ENCODE results near the gene REEP2.
"Not testable (repeated sequence)": the region's sequence is repeated elsewhere in the genome, so short reads cannot be mapped to it uniquely, and the experiment has no call there.

Gene REEP2, protein sequence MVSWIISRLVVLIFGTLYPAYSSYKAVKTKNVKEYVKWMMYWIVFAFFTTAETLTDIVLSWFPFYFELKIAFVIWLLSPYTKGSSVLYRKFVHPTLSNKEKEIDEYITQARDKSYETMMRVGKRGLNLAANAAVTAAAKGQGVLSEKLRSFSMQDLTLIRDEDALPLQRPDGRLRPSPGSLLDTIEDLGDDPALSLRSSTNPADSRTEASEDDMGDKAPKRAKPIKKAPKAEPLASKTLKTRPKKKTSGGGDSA

DNA sequence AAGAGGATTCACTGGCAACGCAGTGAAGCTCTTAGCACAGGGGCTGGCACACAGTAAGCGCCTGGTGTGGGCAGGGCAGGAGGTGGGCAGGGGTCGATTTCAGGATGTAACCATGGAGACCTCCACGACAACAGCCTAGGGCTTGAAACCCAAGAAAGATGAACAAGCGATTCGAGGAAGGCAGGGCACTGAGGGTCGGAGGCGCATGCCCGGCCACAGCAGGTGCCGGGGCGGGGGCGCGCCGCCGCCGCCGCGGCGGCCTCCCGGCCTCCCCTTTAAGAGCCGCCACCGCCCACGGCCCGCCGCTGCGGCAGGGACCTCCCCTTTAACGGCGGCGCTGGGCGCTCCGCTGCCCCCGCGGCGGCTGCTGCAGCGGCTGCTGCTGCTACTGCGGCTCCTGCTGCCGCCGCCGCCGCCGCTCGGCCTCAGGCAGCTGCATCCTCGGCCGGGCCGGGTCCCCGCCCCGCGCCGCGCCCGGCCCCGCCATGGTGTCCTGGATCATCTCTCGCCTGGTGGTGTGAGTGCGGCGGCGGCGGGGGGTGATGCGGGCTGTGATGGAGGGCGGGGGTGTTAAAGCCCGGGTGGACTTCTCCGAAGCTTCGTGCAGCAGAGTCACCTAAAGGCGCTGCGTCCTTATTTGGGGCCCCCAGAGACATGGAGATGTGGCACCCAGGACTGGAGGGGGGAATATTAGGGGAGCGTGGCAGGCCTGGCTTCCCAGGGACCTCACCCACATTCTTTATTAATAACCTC lies at the start of gene REEP2:
REEP2 (plus strand) TSS at position 334 of the 753 bp plus-strand sequence; CDS start at position 486, 152 bp downstream.
- DNase-seq (ENCODE audit: low read depth, low spot score): no peak
- Histone ChIP-seq H3K4me3 (peak within 1 kb of the TSS; percentile 71), H3K27ac (no peak within 1 kb of the TSS), H3K36me3 (ENCODE audit: insufficient read depth, low read length) (peaks cover 23% of the 10 kb centered on the region), H3K9me3 (ENCODE audit: low read depth, low read length) (no peaks in the 10 kb centered on the region), H3K9ac (ENCODE audit: insufficient read length) (no peak within 1 kb of the TSS)
- no peak for TF ChIP-seq POLR2AphosphoS5 (IDR thresholded peaks at IDR 0.05; ENCODE audit: borderline replicate concordance, low read depth, low read length)
- TF ChIP-seq FOXP2 (optimal IDR thresholded peaks at IDR 0.05; ENCODE audit: control extremely low read depth, extremely low read length, insufficient read depth): no peak
- no peak for TF ChIP-seq EZH2 (IDR thresholded peaks at IDR 0.05)

DNA sequence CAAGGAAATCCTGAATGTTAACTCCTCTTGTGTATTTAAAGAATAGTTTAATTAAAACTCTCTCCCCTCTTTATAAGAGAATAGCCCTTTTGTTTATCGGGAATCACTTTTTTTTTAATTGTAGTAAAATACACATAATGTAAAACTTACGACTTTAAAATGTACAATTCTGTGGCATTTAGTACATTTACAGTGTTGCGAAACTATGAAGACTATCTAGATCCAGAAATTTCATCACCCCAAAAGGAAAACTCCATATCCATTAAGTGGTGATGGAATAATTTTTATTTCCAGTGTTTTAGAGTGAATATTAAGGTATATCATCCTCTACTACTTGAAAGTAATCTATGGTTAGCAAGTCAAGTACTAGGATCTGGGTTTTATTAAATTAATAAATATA lies 49.5 kb upstream of the REEP2 start:
- no peak for DNase-seq (ENCODE audit: low read depth, low spot score)

DNA sequence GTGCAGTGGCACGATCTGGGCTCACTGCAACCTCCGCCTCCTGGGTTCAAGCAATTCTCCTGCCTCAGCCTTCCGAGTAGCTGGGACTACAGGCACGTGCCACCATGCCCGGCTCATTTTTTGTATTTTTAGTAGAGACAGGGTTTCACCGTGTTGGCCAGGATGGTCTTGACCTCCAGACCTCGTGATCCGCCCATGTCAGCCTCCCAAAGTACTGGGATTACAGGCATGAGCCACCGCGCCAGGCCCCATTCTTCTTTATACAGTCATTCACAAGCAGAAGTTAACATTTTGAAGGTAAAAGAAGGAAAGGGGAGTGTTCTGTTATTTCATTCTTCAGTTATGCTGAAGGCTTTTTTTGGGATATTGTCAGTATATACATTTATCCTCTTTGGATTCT lies 48.9 kb upstream of the REEP2 start:
- H3K4me3 ChIP-seq; DNase-seq (ENCODE audit: low read depth, low spot score); H3K9ac ChIP-seq (ENCODE audit: insufficient read length); H3K9me3 ChIP-seq (ENCODE audit: low read depth, low read length); H3K27ac ChIP-seq: not testable (repeated sequence)
- peaks cover 62% of the 10 kb centered on the region for H3K36me3 ChIP-seq (ENCODE audit: insufficient read depth, low read length)

More for the DNA sequence above, 49.5 kb upstream of the REEP2 start:
- H3K9me3 ChIP-seq (ENCODE audit: low read depth, low read length): no peaks in the 10 kb centered on the region
- peaks cover 56% of the 10 kb centered on the region for H3K36me3 ChIP-seq (ENCODE audit: insufficient read depth, low read length)
- no peak overlapping the region for H3K9ac ChIP-seq (ENCODE audit: insufficient read length)
- no peak overlapping the region for H3K4me3 ChIP-seq
- no peak overlapping the region for H3K27ac ChIP-seq
- TF ChIP-seq FOXP2 (optimal IDR thresholded peaks at IDR 0.05; ENCODE audit: control extremely low read depth, extremely low read length, insufficient read depth): no peak
- TF ChIP-seq EZH2 (IDR thresholded peaks at IDR 0.05): no peak
- TF ChIP-seq POLR2AphosphoS5 (IDR thresholded peaks at IDR 0.05; ENCODE audit: borderline replicate concordance, low read depth, low read length): no peak

- H3K27ac ChIP-seq: no peak overlapping the region
- no peak for TF ChIP-seq POLR2AphosphoS5 (IDR thresholded peaks at IDR 0.05; ENCODE audit: borderline replicate concordance, low read depth, low read length)
- TF ChIP-seq EZH2 (IDR thresholded peaks at IDR 0.05): no peak
- TF ChIP-seq FOXP2 (optimal IDR thresholded peaks at IDR 0.05; ENCODE audit: control extremely low read depth, extremely low read length, insufficient read depth): no peak
- no peak for DNase-seq (ENCODE audit: low read depth, low spot score)
- H3K9ac ChIP-seq (ENCODE audit: insufficient read length): no peak overlapping the region
- no peak overlapping the region for H3K4me3 ChIP-seq
- peaks cover 52% of the 10 kb centered on the region for H3K36me3 ChIP-seq (ENCODE audit: insufficient read depth, low read length)
- H3K9me3 ChIP-seq (ENCODE audit: low read depth, low read length): no peaks in the 10 kb centered on the region
These were observed 46.9 kb upstream of the REEP2 start for GRCh38 chr5:138391859-138392386.

- Histone ChIP-seq H3K27ac (no peak overlapping the region), H3K4me3 (no peak overlapping the region), H3K36me3 (ENCODE audit: insufficient read depth, low read length) (peaks cover 50% of the 10 kb centered on the region), H3K9me3 (ENCODE audit: low read depth, low read length) (no peaks in the 10 kb centered on the region), H3K9ac (ENCODE audit: insufficient read length) (no peak overlapping the region)
- no peak for TF ChIP-seq POLR2AphosphoS5 (IDR thresholded peaks at IDR 0.05; ENCODE audit: borderline replicate concordance, low read depth, low read length)
- TF ChIP-seq EZH2 (IDR thresholded peaks at IDR 0.05): no peak
- TF ChIP-seq FOXP2 (optimal IDR thresholded peaks at IDR 0.05; ENCODE audit: control extremely low read depth, extremely low read length, insufficient read depth): no peak
- DNase-seq (ENCODE audit: low read depth, low spot score): no peak
These were observed 36.2 kb upstream of the REEP2 start for GRCh38 chr5:138402640-138403039.

DNA sequence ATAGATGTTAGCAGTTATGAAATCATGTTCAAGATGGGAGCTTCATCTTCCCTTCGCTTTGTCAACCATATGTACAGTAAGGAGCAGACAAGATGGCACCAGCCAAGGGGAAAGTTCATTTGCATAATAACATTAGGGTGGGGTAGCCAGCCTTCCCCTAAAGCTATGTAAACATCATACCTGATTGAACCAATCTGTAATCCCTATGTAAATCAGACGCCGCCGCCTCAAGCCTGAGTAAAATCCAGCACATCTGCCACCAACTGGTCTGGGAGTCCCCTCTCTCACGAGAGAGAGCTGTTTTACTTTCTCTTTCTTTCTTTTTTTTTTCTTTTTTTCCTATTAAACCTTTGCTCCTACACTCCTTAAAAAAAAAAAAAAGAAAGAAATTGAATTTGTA lies 30.8 kb upstream of the REEP2 start:
- no peak overlapping the region for H3K9ac ChIP-seq (ENCODE audit: insufficient read length)
- no peak overlapping the region for H3K4me3 ChIP-seq
- H3K27ac ChIP-seq: peak overlapping the region; percentile 67
- peaks cover 16% of the 10 kb centered on the region for H3K36me3 ChIP-seq (ENCODE audit: insufficient read depth, low read length)
- no peak for DNase-seq (ENCODE audit: low read depth, low spot score)
- no peaks in the 10 kb centered on the region for H3K9me3 ChIP-seq (ENCODE audit: low read depth, low read length)
- no peak for TF ChIP-seq POLR2AphosphoS5 (IDR thresholded peaks at IDR 0.05; ENCODE audit: borderline replicate concordance, low read depth, low read length)
- no peak for TF ChIP-seq FOXP2 (optimal IDR thresholded peaks at IDR 0.05; ENCODE audit: control extremely low read depth, extremely low read length, insufficient read depth)
- no peak for TF ChIP-seq EZH2 (IDR thresholded peaks at IDR 0.05)

DNA sequence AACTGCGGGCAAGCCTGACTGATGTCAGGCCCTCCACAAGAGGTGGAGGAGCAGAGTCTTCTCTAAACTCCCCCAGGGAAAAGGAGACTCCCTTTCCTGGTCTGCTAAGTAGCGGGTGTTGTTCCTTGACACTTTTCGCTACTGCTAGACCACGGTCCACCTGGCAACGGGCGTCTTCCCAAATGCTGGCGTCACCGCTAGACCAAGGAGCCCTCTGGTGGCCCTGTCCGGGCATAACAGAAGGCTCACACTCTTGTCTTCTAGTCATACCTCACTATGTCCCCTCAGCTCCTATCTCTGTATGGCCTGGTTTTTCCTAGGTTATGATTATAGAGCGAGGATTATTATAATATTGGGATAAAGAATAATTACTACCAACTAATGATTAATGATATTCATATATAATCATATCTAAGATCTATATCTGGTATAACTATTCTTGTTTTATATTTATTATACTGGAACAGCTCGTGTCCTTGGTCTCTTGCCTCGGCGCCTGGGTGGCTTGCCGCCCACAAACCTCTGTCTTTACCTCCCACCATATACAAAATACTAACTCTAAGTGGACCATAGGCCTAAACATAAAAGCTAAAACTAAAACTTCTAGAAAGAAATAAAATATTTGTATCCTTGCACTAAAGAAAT lies 27.7 kb upstream of the REEP2 start:
- peaks cover 19% of the 10 kb centered on the region for H3K36me3 ChIP-seq (ENCODE audit: insufficient read depth, low read length)
- H3K27ac ChIP-seq; DNase-seq (ENCODE audit: low read depth, low spot score); H3K9ac ChIP-seq (ENCODE audit: insufficient read length); H3K4me3 ChIP-seq; H3K9me3 ChIP-seq (ENCODE audit: low read depth, low read length): not testable (repeated sequence)

DNA sequence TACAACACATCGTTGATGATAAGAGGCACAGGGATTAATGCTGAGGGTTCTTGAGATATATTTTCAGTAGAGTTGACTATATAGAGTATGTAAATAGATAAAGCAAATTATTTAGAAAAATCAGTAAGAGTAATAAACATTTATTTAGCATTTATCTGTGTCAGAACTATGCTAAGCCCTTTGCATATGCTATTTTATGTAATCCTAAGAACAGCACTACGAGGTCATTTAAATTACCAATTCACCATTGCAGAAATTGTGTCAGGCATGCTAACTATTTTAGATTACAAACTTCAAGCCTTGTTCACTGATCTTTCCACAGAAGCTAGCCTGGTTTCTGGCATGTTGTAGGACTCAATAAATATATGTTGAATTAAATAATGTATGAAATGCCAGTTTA lies 20.4 kb upstream of the REEP2 start:
- Histone ChIP-seq H3K27ac (no peak overlapping the region), H3K4me3 (no peak overlapping the region), H3K36me3 (ENCODE audit: insufficient read depth, low read length) (peaks cover 62% of the 10 kb centered on the region), H3K9ac (ENCODE audit: insufficient read length) (no peak overlapping the region), H3K9me3 (ENCODE audit: low read depth, low read length) (no peaks in the 10 kb centered on the region)
- TF ChIP-seq EZH2 (IDR thresholded peaks at IDR 0.05) (no peak), FOXP2 (optimal IDR thresholded peaks at IDR 0.05; ENCODE audit: control extremely low read depth, extremely low read length, insufficient read depth) (no peak)
- no peak for DNase-seq (ENCODE audit: low read depth, low spot score)
